ENCODE measurements around the gene TMEM203. TPM values are rescaled to one million over a fixed set of nuclear protein-coding genes. Genes with fewer than 3 reads are reported as not detected.

The TMEM203 gene
- total RNA-seq, 1 experiment from 2014 or later, result 35.5 TPM

- Histone ChIP-seq H2BK12ac (ENCODE audit: insufficient read length, low read depth, low read length) (no peak overlapping the region), H3K4me1 (ENCODE audit: insufficient read depth, low read length) (peaks cover 5% of the 10 kb centered on the region; the same call in 1 of the 2 replicates), H3K27me3 (ENCODE audit: insufficient read depth, low read length) (no peaks in the 10 kb centered on the region), H3K23me2 (ENCODE audit: insufficient read length, low read depth, low read length, poor library complexity, severe bottlenecking) (peaks cover 13% of the 10 kb centered on the region), H4K20me1 (ENCODE audit: control insufficient read depth, insufficient read depth, insufficient read length) (peaks cover 2% of the 10 kb centered on the region), H3K23ac (ENCODE audit: insufficient read length, low read depth, low read length) (no peak overlapping the region), H3K4ac (ENCODE audit: low read depth, low read length) (no peak overlapping the region), H3K14ac (ENCODE audit: insufficient read depth, low read length) (no peak overlapping the region), H3T11ph (ENCODE audit: low read length) (no peak overlapping the region), H2BK5ac (ENCODE audit: insufficient read length, low read length) (no peak overlapping the region), H2BK120ac (ENCODE audit: low read depth, low read length, poor library complexity, severe bottlenecking) (no peak overlapping the region), H3K9me3 (ENCODE audit: control insufficient read depth, low read depth, low read length) (no peaks in the 10 kb centered on the region), H2BK20ac (ENCODE audit: low read depth, low read length, poor library complexity, severe bottlenecking) (no peak overlapping the region), H3K56ac (ENCODE audit: insufficient read length, low read depth, low read length) (no peak overlapping the region), H2AK5ac (ENCODE audit: insufficient read length, low read length) (no peak overlapping the region), H3K79me2 (ENCODE audit: insufficient read depth, low read length) (peaks cover 10% of the 10 kb centered on the region; the same call in 1 of the 2 replicates), H4K8ac (replicated peaks; ENCODE audit: insufficient read length, low read depth, low read length) (no peak overlapping the region), H2BK15ac (ENCODE audit: low read depth, low read length) (no peak overlapping the region), H4K5ac (ENCODE audit: insufficient read length, low read depth, low read length) (no peak overlapping the region), H2AFZ (ENCODE audit: low read length) (no peak overlapping the region), H4K91ac (ENCODE audit: insufficient read length, low read depth, low read length) (no peak overlapping the region), H3K9ac (ENCODE audit: extremely low read depth, insufficient read length, low read length) (no peak overlapping the region), H3K27ac (ENCODE audit: insufficient read length, low read depth, low read length) (no peak overlapping the region), H3K4me2 (ENCODE audit: insufficient read depth, insufficient read length, low read length) (no peak overlapping the region), H3K18ac (ENCODE audit: insufficient read length, low read depth, low read length) (no peak overlapping the region), H3K79me1 (ENCODE audit: insufficient read depth, low read depth, low read length, poor library complexity, severe bottlenecking) (peaks cover 6% of the 10 kb centered on the region)
- Mint-ChIP-seq H3K36me3 (ENCODE audit: insufficient read depth in 1 of 3, low read depth in 3 of 3) (peaks cover 10 to 59% (median 49%) of the 10 kb centered on the region in 3 experiments; a peak in 6 of 7 replicates), H3K9me3 (no peaks in the 10 kb centered on the region), H3K27ac (no peak overlapping the region), H3K4me1 (peaks cover 17 to 22% of the 10 kb centered on the region in 2 experiments), H3K27me3 (ENCODE audit: low read depth) (no peaks in the 10 kb centered on the region), H3K4me3 (no peak overlapping the region)
- no CpG with 5 or more reads among the region's 19 CpGs for WGBS (ENCODE audit: extremely low coverage, insufficient read length, low lambda C conversion rate)
- no peak for DNase-seq
- TF ChIP-seq, protein P1, sequence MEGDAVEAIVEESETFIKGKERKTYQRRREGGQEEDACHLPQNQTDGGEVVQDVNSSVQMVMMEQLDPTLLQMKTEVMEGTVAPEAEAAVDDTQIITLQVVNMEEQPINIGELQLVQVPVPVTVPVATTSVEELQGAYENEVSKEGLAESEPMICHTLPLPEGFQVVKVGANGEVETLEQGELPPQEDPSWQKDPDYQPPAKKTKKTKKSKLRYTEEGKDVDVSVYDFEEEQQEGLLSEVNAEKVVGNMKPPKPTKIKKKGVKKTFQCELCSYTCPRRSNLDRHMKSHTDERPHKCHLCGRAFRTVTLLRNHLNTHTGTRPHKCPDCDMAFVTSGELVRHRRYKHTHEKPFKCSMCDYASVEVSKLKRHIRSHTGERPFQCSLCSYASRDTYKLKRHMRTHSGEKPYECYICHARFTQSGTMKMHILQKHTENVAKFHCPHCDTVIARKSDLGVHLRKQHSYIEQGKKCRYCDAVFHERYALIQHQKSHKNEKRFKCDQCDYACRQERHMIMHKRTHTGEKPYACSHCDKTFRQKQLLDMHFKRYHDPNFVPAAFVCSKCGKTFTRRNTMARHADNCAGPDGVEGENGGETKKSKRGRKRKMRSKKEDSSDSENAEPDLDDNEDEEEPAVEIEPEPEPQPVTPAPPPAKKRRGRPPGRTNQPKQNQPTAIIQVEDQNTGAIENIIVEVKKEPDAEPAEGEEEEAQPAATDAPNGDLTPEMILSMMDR (conservative IDR thresholded peaks at IDR 0.05), result no peak
These were observed 19.5 kb downstream of the TMEM203 start for GRCh38 chr9:137185921-137186320.
